ENCODE results near the gene KIAA1671.

The KIAA1671 gene

GRCh38 chr22:25131198-25131887, 178.8 kb downstream of the KIAA1671 start:
- Histone ChIP-seq H3K9me3 (ENCODE audit: control insufficient read depth in 1 of 2, low read length in 2 of 2) (no peaks in the 10 kb centered on the region), H3K27me3 (ENCODE audit: low read depth, low read length) (no peaks in the 10 kb centered on the region), H3K36me3 (ENCODE audit: control insufficient read depth in 1 of 2, insufficient read depth in 2 of 2, low read length in 2 of 2) (no peaks in the 10 kb centered on the region), H3K27ac (ENCODE audit: low read length) (no peak overlapping the region), H3K4me3 (ENCODE audit: low read depth in 1 of 2, low read length in 2 of 2) (no peak overlapping the region), H3K4me1 (ENCODE audit: control insufficient read depth in 1 of 2, insufficient read depth in 2 of 2, low read length in 2 of 2) (peaks cover 8 to 12% of the 10 kb centered on the region in 2 donors)

- Histone ChIP-seq H3K4me3 (ENCODE audit: low read depth in 1 of 2, low read length in 2 of 2) (no peak overlapping the region), H3K36me3 (ENCODE audit: control insufficient read depth in 1 of 2, insufficient read depth in 2 of 2, low read length in 2 of 2) (no peaks in the 10 kb centered on the region), H3K4me1 (ENCODE audit: control insufficient read depth in 1 of 2, insufficient read depth in 2 of 2, low read length in 2 of 2) (peaks cover 5 to 16% of the 10 kb centered on the region in 2 donors), H3K9me3 (ENCODE audit: control insufficient read depth in 1 of 2, low read length in 2 of 2) (no peaks in the 10 kb centered on the region), H3K27ac (ENCODE audit: low read length) (no peak overlapping the region), H3K27me3 (ENCODE audit: low read depth, low read length) (no peaks in the 10 kb centered on the region)
Observed at GRCh38 chr22:25134028-25134427, 181.5 kb downstream of the KIAA1671 start.

GRCh38 chr22:25134451-25134850, 181.9 kb downstream of the KIAA1671 start:
- peaks cover 5 to 20% of the 10 kb centered on the region in 2 donors for H3K4me1 ChIP-seq (ENCODE audit: control insufficient read depth in 1 of 2, insufficient read depth in 2 of 2, low read length in 2 of 2)
- no peak overlapping the region for H3K4me3 ChIP-seq (ENCODE audit: low read depth in 1 of 2, low read length in 2 of 2)
- no peaks in the 10 kb centered on the region for H3K36me3 ChIP-seq (ENCODE audit: control insufficient read depth in 1 of 2, insufficient read depth in 2 of 2, low read length in 2 of 2)
- no peaks in the 10 kb centered on the region for H3K9me3 ChIP-seq (ENCODE audit: control insufficient read depth in 1 of 2, low read length in 2 of 2)
- peak overlapping the region; percentile 28 for H3K27ac ChIP-seq (ENCODE audit: low read length)
- H3K27me3 ChIP-seq (ENCODE audit: low read depth, low read length) = no peaks in the 10 kb centered on the region

DNA sequence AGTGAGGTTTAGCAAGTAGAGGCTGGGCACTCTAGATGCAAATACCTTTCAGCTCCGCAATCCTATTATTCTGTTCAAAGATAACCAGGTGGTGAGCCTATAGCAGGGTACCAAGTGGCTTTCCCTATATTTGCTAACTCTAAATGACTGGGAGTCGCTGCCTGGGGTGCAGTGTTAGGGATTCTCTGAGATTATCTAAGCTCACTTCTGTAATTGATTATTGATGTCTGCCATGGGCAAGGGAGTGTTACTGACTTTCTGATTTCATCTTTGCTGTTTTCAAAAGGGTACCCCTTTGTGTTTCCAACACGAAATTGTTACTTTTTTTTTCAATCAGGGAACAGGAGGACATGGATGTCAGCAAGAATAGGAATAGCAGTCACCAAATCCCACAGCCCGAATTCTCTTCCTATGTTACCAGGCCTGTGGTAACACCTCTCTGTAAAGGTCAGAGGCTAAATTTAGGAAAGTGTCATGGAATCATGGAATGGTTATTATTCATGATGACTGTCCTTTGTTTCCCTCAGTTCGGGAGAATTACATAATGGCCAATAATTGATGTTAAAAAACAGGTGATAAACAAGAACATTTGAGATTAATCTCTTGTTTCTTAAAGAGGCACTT, 184.5 kb downstream of the KIAA1671 start:
- no peak overlapping the region for H3K4me3 ChIP-seq (ENCODE audit: low read depth in 1 of 2, low read length in 2 of 2)
- H3K36me3 ChIP-seq (ENCODE audit: control insufficient read depth in 1 of 2, insufficient read depth in 2 of 2, low read length in 2 of 2) = no peaks in the 10 kb centered on the region
- H3K27ac ChIP-seq (ENCODE audit: low read length) = no peak overlapping the region
- no peaks in the 10 kb centered on the region for H3K9me3 ChIP-seq (ENCODE audit: control insufficient read depth in 1 of 2, low read length in 2 of 2)
- peaks cover 5 to 20% of the 10 kb centered on the region in 2 donors for H3K4me1 ChIP-seq (ENCODE audit: control insufficient read depth in 1 of 2, insufficient read depth in 2 of 2, low read length in 2 of 2)
- H3K27me3 ChIP-seq (ENCODE audit: low read depth, low read length) = no peaks in the 10 kb centered on the region

- Histone ChIP-seq H3K27ac (ENCODE audit: low read length) (no peak overlapping the region), H3K4me1 (ENCODE audit: control insufficient read depth in 1 of 2, insufficient read depth in 2 of 2, low read length in 2 of 2) (peaks cover 5 to 20% of the 10 kb centered on the region in 2 donors)
Observed at GRCh38 chr22:25137577-25138525, 185.3 kb downstream of the KIAA1671 start.

DNA sequence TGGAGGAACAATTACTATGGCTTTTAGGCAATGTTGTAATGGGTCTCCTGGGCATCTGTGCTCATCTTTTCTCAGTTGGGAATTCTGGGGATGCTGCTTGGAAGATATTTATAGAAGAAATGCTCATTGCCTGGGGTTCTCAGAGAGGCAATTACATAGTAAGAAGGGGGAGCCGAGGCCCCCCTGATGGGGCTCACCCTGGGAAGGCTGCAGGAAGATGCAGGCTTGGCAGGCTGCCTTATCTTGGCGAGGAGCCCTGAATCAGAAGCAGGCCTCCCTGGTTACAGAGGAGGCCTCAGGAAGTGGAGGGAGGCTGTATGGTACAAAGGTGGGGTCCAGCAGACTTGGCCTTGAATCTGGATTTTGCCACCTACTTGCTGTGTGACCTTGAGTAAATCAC, 186.5 kb downstream of the KIAA1671 start:
- Histone ChIP-seq H3K27ac (ENCODE audit: low read length) (no peak overlapping the region), H3K4me1 (ENCODE audit: control insufficient read depth in 1 of 2, insufficient read depth in 2 of 2, low read length in 2 of 2) (peaks cover 5 to 10% of the 10 kb centered on the region in 2 donors)

More at GRCh38 chr22:25137577-25138525, 185.3 kb downstream of the KIAA1671 start:
- Histone ChIP-seq H3K9me3 (ENCODE audit: control insufficient read depth in 1 of 2, low read length in 2 of 2) (no peaks in the 10 kb centered on the region), H3K36me3 (ENCODE audit: control insufficient read depth in 1 of 2, insufficient read depth in 2 of 2, low read length in 2 of 2) (no peaks in the 10 kb centered on the region), H3K27me3 (ENCODE audit: low read depth, low read length) (no peaks in the 10 kb centered on the region), H3K4me3 (ENCODE audit: low read depth in 1 of 2, low read length in 2 of 2) (no peak overlapping the region)

DNA sequence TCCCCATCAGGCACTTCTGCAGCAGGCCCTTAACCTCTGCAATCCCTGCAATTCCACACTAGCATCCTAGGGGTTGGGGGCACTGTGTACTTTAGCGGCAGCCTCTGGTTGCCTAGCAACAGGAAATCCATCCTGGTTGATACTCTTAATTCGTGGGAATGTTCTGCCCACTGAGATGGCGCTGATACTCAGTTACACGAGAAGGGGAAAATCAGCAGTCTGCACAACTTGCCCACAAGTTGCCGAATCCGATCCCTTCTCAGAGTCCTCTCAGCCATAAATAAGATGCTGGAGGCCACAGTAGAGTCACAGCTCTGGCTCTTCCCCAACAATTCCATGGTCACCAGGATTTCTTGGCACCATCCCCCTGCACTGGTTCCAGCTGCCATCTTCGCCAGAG, 189.6 kb downstream of the KIAA1671 start:
- H3K27me3 ChIP-seq (ENCODE audit: low read depth, low read length) = no peaks in the 10 kb centered on the region
- no peaks in the 10 kb centered on the region for H3K36me3 ChIP-seq (ENCODE audit: control insufficient read depth in 1 of 2, insufficient read depth in 2 of 2, low read length in 2 of 2)
- H3K27ac ChIP-seq (ENCODE audit: low read length) = no peak overlapping the region
- H3K4me3 ChIP-seq (ENCODE audit: low read depth in 1 of 2, low read length in 2 of 2) = no peak overlapping the region
- peaks cover 0 to 8% of the 10 kb centered on the region in 2 donors for H3K4me1 ChIP-seq (ENCODE audit: control insufficient read depth in 1 of 2, insufficient read depth in 2 of 2, low read length in 2 of 2)
- no peaks in the 10 kb centered on the region for H3K9me3 ChIP-seq (ENCODE audit: control insufficient read depth in 1 of 2, low read length in 2 of 2)

More for the DNA sequence above, 186.5 kb downstream of the KIAA1671 start:
- no peaks in the 10 kb centered on the region for H3K9me3 ChIP-seq (ENCODE audit: control insufficient read depth in 1 of 2, low read length in 2 of 2)
- no peak overlapping the region for H3K4me3 ChIP-seq (ENCODE audit: low read depth in 1 of 2, low read length in 2 of 2)
- H3K36me3 ChIP-seq (ENCODE audit: control insufficient read depth in 1 of 2, insufficient read depth in 2 of 2, low read length in 2 of 2) = no peaks in the 10 kb centered on the region
- no peaks in the 10 kb centered on the region for H3K27me3 ChIP-seq (ENCODE audit: low read depth, low read length)

GRCh38 chr22:25143156-25144076, 190.9 kb downstream of the KIAA1671 start:
- Histone ChIP-seq H3K4me1 (ENCODE audit: control insufficient read depth in 1 of 2, insufficient read depth in 2 of 2, low read length in 2 of 2) (peaks cover 1 to 18% of the 10 kb centered on the region in 2 donors), H3K9me3 (ENCODE audit: control insufficient read depth in 1 of 2, low read length in 2 of 2) (no peaks in the 10 kb centered on the region), H3K36me3 (ENCODE audit: control insufficient read depth in 1 of 2, insufficient read depth in 2 of 2, low read length in 2 of 2) (no peaks in the 10 kb centered on the region), H3K27me3 (ENCODE audit: low read depth, low read length) (no peaks in the 10 kb centered on the region), H3K27ac (ENCODE audit: low read length) (no peak overlapping the region), H3K4me3 (ENCODE audit: low read depth in 1 of 2, low read length in 2 of 2) (no peak overlapping the region)

DNA sequence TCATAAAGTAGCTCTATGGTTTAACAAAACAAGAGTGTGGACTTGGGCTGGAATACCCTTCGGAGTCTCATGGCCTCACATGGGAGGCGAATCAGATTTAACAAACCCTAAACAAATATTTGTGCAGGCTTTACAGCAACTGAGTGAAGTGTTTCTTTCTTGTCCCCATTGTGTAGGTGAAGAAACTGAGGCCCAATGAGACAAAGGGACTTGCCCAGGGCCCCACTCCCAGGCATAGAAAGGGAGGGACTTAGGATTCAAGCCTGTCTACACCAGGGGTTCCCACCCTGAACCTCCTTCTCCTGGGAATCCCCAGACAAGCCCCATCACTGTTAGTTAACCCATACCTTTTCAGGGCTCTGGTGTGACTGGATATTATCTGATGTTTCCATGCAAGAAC, 192.0 kb downstream of the KIAA1671 start:
- Histone ChIP-seq H3K4me1 (ENCODE audit: control insufficient read depth in 1 of 2, insufficient read depth in 2 of 2, low read length in 2 of 2) (peaks cover 8 to 13% of the 10 kb centered on the region in 2 donors), H3K9me3 (ENCODE audit: control insufficient read depth in 1 of 2, low read length in 2 of 2) (no peaks in the 10 kb centered on the region), H3K4me3 (ENCODE audit: low read depth in 1 of 2, low read length in 2 of 2) (no peak overlapping the region), H3K36me3 (ENCODE audit: control insufficient read depth in 1 of 2, insufficient read depth in 2 of 2, low read length in 2 of 2) (no peaks in the 10 kb centered on the region), H3K27me3 (ENCODE audit: low read depth, low read length) (no peaks in the 10 kb centered on the region), H3K27ac (ENCODE audit: low read length) (no peak overlapping the region)

- Histone ChIP-seq H3K27me3 (ENCODE audit: low read depth, low read length) (no peaks in the 10 kb centered on the region), H3K4me1 (ENCODE audit: control insufficient read depth in 1 of 2, insufficient read depth in 2 of 2, low read length in 2 of 2) (peaks cover 8 to 13% of the 10 kb centered on the region in 2 donors), H3K27ac (ENCODE audit: low read length) (no peak overlapping the region), H3K9me3 (ENCODE audit: control insufficient read depth in 1 of 2, low read length in 2 of 2) (no peaks in the 10 kb centered on the region), H3K36me3 (ENCODE audit: control insufficient read depth in 1 of 2, insufficient read depth in 2 of 2, low read length in 2 of 2) (no peaks in the 10 kb centered on the region), H3K4me3 (ENCODE audit: low read depth in 1 of 2, low read length in 2 of 2) (no peak overlapping the region)
Observed at GRCh38 chr22:25146307-25146706, 193.8 kb downstream of the KIAA1671 start.
